ENCODE results near the gene MMP11.
A peak's percentile ranks its signal among the peaks of the same experiment; 100 is the strongest.
"Not testable (repeated sequence)": the region's sequence is repeated elsewhere in the genome, so short reads cannot be mapped to it uniquely, and the experiment has no call there.

Gene MMP11, protein sequence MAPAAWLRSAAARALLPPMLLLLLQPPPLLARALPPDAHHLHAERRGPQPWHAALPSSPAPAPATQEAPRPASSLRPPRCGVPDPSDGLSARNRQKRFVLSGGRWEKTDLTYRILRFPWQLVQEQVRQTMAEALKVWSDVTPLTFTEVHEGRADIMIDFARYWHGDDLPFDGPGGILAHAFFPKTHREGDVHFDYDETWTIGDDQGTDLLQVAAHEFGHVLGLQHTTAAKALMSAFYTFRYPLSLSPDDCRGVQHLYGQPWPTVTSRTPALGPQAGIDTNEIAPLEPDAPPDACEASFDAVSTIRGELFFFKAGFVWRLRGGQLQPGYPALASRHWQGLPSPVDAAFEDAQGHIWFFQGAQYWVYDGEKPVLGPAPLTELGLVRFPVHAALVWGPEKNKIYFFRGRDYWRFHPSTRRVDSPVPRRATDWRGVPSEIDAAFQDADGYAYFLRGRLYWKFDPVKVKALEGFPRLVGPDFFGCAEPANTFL

DNA sequence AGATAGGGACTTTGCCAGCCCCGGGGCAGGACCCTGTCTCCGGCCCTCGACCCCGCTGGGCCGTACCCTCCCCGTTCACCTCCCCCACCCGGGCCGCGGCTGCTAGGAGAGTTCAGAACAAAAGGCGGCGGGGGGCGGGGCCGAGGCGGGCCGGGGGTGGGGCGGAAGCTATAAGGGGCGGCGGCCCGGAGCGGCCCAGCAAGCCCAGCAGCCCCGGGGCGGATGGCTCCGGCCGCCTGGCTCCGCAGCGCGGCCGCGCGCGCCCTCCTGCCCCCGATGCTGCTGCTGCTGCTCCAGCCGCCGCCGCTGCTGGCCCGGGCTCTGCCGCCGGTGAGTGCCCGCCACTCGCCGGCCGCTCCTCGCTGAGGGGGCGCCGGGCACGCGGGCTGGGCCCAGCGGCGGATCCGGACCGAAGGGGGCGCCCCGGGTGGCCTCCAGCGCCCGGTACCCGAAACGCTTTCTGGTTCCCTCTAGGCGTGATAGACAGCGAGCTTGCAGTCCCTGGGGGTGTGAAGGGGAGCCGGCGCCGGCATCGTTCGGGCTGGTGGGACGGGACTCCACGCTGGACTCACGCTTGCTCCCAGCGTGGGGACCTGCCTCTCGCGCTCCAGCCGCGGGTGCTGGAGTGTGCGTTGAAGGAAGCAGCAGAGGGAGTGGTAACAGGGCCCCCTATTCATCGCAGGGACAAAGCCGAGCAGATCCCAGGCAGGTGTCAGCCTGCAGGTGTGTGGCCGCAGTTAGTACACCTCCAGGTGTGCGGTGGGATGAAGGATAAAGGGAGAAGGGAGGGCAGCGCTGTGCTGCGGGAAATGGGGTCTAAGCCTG, at the start of gene MMP11:
Gene MMP11 (plus strand): TSS at position 201 of the 825 bp plus-strand sequence. CDS start 22 bp downstream, at position 223.
- DNase-seq: no peak

GRCh38 chr22:23728108-23728507, 44.5 kb upstream of the MMP11 start:
- DNase-seq: not testable (repeated sequence)

- no peak for DNase-seq
These were observed 35.0 kb upstream of the MMP11 start for GRCh38 chr22:23737696-23738095.

GRCh38 chr22:23742505-23743264, 30.0 kb upstream of the MMP11 start:
- no peak for DNase-seq

- DNase-seq: no peak
These were observed 29.3 kb upstream of the MMP11 start for GRCh38 chr22:23743303-23743705.

- DNase-seq: no peak
These were observed 28.6 kb upstream of the MMP11 start for GRCh38 chr22:23744001-23744400.

DNA sequence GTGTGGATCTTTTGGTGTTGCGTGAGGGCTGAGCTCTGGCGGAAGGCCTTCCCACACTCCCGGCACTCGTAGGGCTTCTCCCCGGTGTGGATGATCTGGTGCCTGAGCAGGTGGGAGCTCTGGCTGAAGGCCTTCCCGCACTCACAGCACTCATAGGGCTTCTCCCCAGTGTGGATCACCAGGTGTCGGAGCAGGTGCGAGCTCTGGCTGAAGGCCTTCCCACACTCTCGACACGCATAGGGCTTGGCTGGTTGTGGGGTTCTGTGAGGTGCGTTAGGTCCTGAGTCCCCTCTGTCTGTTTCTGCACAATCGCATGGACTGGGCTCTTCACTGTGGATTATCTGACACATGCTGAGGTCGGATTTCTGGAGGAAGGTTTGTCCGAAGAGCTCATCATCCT, 28.2 kb upstream of the MMP11 start:
- no peak for DNase-seq

GRCh38 chr22:23745791-23746190, 26.9 kb upstream of the MMP11 start:
- DNase-seq: no peak

GRCh38 chr22:23749841-23750301, 22.8 kb upstream of the MMP11 start:
- no peak for DNase-seq

DNA sequence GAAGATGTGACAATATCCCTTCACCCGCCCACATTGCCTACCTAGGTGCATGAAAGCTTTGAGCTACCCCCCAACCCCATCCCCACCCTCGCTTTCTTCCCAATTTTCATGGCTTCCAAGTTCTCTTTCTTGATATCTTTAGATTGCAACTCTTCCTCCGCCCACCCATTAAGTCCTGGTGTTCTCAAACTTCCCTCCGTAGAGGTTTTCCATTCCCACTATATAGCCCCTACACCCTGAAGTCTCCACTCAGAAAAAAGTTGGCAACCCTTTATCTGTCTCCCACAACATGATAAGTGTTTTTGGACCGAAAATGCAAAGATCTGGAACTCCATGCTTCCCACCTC, 22.3 kb upstream of the MMP11 start:
- no peak for DNase-seq

DNA sequence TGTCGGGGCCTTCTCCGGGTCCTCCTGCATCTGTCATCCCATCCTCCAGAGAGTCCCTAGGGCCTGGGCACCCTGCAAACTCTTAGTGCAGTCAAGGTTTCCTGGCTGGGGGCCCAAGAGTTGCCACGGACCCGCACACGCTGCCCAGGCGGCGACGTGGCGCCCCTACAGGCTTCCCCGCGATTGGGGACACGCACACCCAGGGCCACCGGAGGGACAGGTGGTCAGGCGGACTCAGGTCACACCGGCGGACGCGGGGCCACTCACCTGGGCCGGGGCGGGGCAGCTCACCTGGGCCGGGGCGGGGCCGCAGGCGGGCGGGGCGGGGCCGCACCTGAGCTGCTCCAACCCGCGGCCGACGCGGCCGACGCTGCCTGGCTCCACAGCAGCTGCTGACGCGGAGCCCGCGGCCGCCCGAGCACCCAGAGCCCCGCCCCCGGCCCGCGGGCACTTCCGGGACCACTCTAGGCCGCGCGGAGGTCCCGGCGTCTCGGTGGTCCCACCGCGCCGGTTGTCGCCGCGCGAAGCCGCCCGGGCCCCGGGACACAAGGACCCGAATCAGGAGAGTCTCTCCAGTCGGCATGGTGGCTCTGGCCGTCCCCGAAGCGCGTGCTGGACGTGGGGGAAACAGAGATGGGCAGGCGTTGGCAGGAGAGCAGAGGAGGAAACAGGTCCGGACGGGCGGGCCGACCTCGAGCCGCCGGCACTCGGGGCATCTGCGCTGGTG, 21.8 kb upstream of the MMP11 start, which contains the start of gene ZNF70:
Gene ZNF70 (minus strand): TSS at position 399 of the 727 bp plus-strand sequence. CDS start 5,972 bp downstream, outside the sequence.
- DNase-seq: no peak

DNA sequence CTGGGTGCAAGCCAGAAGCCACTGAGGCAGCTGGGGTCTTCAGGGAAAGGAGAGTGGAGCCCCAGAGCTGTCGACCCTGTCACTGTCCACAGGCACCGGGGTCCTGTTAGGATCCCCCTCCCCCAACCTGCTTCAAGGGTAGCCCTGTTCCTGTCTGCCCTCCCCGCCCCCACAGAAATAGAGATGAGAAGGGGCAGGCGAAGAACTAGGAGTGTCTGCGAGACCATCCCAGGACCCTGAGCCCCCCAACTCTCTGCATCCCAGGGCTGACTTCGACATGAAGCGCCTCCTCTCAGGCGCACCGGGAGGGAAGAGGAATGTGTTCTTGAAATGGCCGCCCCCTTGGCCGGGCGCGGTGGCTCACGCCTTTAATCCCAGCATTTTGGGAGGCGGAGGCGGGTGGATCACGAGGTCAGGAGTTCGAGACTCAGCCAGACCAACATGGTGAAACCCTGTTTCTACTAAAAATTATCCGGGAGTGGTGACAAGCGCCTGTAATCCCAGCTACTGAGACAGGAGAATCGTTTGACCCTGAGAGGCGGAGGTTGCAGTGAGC, 21.1 kb upstream of the MMP11 start:
- DNase-seq: no peak

DNA sequence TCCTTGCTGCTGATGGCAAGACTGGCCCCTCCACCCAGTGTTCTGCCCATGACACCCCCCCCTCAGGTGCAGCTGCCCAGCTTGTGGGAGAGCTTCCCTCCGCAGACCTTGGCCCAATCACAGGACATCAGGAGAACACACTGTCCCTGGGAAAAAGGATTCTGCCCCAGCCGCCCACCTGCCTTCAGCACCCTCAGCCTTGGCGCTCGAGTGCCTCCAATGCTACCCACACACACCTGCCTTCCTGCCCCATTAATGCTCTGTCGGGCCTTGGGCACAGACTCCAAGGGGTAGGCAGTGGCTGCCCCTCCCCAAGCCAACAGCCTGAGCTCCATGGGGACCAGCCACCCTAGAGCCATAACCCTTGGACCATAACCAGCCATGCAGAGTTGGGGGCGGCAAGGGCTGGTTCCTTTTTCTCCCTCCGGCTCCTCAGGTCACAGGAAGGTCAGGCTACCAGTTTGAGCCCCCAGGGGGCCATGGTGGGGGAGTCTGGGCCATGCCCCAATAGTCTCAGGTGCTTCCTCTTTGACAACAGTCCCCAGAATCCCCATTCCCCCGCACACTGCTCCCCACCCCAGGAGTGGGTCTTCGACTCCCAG, 20.5 kb upstream of the MMP11 start:
- no peak for DNase-seq

DNA sequence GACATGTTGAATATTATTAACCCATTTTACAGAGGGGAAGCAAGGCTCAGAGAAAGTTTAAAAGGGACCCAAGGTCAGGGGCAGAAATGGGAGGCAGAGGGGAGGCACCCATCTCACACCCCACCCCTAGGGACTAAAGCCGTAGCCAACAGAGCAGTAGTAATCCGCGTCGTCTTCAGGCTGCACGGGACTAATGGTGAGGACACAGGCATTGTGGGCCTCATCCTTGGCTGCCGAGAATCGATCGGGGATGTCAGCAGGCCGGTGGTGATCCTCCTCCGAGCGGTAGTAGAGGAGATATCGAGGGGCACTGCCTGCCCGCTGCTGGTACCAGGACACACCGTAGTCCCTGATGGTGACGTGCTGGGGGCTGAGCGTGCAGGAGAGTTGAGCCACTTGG, 19.9 kb upstream of the MMP11 start:
- no peak for DNase-seq

DNA sequence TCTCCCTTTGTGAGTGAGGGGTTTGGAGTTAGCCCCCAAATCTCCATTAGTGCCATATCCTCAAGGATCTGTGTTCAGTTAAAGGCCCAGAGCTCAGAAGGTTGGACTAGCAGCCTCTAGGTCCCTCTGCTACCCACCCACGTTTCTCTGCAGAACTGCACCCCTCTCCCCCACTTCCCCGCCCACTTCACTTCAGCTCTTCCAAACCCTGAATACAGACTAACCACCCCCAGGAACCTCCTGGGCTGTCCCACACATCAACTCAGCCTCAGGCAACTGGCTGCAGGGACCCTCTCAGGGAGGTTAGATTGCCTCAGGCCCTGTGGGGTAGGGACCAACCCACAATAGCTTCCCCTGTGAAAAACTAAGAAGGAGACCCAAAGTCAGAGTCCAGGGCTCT, 19.3 kb upstream of the MMP11 start:
- DNase-seq: no peak

GRCh38 chr22:23754220-23754919, 18.3 kb upstream of the MMP11 start, which contains the start of gene VPREB3:
Gene VPREB3, minus strand, starts transcription at chr22:23754425. Its CDS starts 62 bp downstream, at chr22:23754363.
- DNase-seq: no peak

DNA sequence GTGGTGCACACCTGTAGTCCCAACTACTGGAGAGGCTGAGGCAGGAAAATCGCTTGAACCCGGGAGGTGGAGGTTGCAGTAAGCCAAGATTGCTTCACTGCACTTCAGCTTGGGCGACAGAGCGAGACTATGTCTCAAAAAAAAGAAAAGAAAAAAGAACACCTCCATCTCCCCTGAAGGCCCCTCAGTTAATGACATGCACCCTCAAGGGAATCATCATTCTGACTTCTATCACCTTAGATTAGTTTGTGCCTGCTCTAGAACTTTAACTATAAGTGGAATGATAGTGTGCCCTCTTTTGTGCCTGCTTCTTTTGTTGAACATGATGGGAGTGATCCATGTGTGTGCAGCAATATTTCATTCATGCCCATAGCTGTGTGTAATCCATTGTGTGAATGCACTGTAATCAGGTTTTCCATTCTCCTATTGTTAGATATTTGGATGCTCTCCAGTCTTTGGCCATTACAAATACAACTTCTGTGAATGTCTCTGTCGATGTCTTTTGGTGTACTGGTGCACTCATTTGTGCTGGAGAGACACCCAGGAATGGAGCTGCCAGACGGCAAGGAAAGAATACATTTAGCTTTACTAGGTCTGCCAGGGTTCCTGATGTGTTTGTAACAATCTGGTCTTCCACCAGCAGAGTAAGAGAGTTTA, 17.5 kb upstream of the MMP11 start:
- DNase-seq: peak; percentile 15

DNA sequence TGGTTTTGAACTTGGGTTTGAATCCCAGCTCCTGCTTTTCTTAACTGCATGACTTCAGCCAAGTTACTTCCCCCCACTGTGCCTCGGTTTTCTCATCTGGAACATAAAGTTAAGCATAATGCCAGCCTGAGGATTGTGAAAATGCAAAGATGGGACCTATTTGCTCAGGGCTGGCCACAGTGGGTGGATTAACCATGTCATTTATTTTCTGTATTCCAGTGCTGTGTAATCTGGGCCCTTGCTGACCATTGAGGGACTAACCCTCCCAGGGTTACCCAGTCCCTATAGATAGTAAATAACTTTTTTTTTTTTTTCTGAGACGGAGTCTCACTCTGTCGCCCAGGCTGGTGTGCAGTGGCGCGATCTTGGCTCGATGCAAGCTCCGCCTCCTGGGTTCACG, 16.9 kb upstream of the MMP11 start:
- DNase-seq: no peak

- no peak for DNase-seq
These were observed 15.8 kb upstream of the MMP11 start for GRCh38 chr22:23756891-23757290.

DNA sequence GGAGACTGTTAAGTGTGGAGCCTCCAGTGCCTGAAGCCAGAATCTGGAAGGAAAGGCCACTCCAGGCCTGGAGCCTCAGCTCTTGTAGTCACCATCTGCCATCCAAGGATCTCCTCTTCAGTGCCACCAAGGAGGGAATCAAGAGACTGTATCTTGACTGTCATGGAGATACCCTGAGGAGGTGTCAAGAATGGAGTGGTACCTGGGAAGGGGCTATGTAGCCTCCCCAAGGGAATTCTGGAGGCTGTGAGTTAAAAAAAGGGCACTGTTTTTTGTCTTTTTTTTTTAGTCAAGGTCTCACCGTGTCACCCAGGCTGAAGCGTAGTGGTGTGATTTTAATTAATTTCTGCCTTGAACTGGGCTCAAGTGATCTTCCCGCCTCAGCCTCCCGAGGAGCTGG, 13.1 kb upstream of the MMP11 start:
- no peak for DNase-seq

Measured in NCI-H2081 treated with DMSO at 0.1 percent for 48 hours (cell line).